HG02884 (cell line): ENCODE results near the gene OR1N2.
"Not testable (repeated sequence)": the region's sequence is repeated elsewhere in the genome, so short reads cannot be mapped to it uniquely, and the experiment has no call there.

Source experiments
- ATAC-seq: cut with Tn5 transposase; IDR thresholded peaks from one replicate; pipeline ENCODE4 v1.9.1; 2021; ENCODE audit warnings: mild to moderate bottlenecking, moderate library complexity; ENCODE audit not compliant: unreplicated experiment

Gene OR1N2, protein sequence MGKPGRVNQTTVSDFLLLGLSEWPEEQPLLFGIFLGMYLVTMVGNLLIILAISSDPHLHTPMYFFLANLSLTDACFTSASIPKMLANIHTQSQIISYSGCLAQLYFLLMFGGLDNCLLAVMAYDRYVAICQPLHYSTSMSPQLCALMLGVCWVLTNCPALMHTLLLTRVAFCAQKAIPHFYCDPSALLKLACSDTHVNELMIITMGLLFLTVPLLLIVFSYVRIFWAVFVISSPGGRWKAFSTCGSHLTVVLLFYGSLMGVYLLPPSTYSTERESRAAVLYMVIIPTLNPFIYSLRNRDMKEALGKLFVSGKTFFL

GRCh38 chr9:122552812-122553211, at the start of gene OR1N2:
TSS of gene OR1N2 (plus strand) at chr9:122553112. CDS start at chr9:122553212, 100 bp downstream.
- no peak for ATAC-seq

DNA sequence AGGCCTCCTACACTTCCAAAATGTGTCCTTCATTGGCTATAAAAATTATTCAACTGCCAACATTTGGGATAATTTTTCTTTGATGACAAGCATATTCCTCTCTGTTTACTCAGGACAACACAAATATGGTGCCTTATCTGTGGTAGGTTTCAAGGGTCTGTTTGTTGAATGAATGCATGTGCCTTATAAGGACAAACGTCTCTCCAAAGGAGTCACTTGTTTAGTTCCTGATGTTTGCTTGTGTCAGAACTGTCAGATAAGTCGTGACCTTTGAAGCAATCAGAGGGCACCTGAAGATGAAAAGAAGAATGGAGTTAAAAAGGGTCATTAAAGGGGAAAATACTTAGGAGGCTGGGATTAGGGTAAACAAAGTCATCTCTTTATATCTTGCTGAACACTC, 45.9 kb upstream of the OR1N2 start:
- ATAC-seq: no peak

DNA sequence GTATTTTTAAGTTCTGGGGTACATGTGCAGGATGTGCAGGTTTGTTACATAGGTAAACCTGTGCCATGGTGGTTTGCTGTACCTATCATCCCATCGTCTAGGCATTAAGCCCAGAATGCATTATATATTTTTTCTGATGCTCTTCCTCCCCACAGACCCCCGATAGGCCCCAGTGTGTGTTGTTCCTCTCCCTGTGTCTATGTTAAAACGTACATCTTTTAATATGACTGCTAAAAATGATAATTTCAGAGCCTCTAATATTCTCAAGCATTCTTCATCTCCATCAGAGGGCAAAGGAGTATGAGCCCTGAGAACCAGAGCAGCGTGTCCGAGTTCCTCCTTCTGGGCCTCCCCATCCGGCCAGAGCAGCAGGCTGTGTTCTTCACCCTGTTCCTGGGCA, 42.4 kb upstream of the OR1N2 start, which contains the start of gene OR1J2:
Gene OR1J2 (plus strand): TSS at position 301 of the 400 bp plus-strand sequence. CDS start 0 bp downstream, at position 301.
- no peak for ATAC-seq

- no peak for ATAC-seq
Observed at GRCh38 chr9:122518226-122518625, 34.7 kb upstream of the OR1N2 start.

DNA sequence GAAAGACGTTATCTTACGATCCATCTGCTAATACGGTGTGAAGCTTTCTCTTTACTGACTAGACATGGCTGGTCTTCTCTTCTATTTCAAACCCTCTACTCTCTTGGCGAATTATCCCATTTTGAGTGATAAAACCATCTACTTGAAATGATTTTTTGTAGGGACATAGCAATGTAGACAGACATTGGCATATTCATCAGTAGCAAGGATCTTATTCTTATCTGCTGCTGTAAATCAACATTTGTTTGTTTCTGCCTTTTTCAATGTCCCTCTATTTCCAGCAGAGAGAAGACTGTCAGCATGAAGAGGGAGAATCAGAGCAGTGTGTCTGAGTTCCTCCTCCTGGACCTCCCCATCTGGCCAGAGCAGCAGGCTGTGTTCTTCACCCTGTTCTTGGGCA, 34.1 kb upstream of the OR1N2 start, which contains the start of gene OR1J4:
Gene OR1J4 (plus strand): TSS at position 301 of the 400 bp plus-strand sequence. CDS start 0 bp downstream, at position 301.
- no peak for ATAC-seq

- ATAC-seq: no peak
Observed at GRCh38 chr9:122519376-122519775, 33.5 kb upstream of the OR1N2 start.

- no peak for ATAC-seq
Observed at GRCh38 chr9:122526602-122527001, 26.3 kb upstream of the OR1N2 start.

DNA sequence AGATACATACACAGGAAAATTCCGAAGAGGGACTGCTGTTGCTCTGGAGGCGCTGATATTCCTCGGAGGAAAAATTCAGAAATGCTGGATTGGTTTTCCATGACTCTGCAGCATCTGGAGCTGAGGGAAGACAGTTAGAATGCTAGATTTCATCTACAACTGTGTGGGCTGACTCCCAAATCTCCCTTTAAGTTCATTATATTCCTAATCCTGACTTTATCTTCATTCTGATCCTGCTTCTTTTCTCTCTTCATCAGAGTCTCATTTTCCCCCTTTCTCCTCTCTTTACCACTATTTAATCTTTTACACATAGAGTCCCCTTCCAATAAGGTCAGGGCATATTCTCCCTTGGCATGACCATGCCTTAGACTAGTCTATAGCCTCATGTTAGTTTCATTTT, 25.7 kb upstream of the OR1N2 start, which contains the start of gene OR1N1:
Gene OR1N1 (minus strand): TSS at position 101 of the 400 bp plus-strand sequence. CDS start 0 bp downstream, at position 101.
- no peak for ATAC-seq

DNA sequence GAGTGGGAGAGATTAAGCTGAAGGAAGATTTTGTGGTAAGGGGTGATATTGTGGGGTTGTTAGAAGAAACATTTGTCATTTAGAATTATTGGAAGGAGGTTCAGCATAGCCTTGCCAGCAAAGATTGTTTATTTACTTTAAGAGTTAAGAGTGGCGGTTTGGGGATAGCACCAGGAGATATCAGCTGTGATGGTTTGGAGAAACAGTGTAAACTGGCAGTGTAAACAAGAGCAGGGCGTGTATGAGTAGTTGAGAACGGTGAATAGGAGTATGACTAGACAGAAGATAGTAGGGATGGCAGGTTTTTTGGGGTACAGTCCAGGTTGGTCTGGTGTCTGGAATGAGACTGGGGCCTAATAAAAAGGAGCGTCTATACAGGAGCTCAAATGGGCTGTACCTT, 21.8 kb upstream of the OR1N2 start:
- ATAC-seq: not testable (repeated sequence)

DNA sequence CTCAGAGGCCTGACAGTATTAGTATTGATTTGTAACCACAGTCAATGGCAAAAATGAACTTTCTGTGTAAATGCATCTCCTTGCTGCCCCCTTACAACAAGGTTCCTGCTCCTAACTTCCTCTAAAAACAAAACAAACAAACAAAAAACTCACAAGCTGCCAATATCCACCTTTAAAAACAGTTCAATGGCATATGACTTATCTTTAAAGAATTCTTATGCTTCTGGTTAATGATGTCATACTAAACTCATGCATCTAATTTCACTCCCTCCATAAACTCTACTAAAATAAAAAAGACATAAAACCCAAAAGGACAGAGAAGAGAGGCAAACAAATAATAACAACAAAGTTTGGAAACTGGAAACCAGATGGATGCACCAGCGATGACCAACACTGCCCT, 16.8 kb upstream of the OR1N2 start:
- ATAC-seq: no peak

- not testable (repeated sequence) for ATAC-seq
Observed at GRCh38 chr9:122537066-122537465, 15.8 kb upstream of the OR1N2 start.

DNA sequence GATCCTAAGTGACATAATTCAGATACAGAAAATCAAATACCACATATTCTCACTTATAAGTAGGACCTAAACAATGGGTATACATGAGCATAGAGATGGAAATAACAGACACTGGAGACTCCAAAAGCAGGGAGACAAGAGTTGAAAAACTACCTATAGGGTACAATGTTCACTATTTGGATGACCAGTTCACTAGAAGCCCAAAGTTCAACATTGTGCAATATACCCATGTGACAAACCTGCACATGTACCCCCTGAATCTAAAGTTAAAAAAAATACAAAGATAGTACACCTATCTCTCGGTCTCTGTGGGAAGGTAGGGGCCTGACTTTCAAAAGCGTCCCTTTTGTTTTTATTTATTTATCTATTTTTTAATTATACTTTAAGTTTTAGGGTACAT, 14.2 kb upstream of the OR1N2 start:
- ATAC-seq: no peak

DNA sequence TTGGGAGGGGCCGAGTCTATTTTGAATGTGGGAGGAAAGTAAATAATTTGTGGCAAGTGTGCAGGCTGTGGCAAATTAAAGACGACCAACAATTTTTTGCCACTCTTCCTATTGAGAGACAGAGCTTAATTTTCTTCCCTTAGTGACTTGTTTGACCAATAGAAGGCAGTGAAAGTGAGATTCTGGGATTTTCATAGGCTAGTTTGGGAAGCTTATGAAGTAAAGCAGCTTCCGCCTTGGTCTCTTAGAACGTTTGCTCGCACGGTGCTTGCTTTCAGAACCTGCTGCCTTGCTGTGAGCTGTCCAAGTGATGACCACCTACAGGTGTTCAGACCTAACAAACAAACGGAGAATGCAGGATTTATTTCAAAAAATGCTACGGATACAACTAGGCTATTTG, 6.7 kb upstream of the OR1N2 start:
- ATAC-seq: no peak

- ATAC-seq: no peak
Observed at GRCh38 chr9:122551371-122551770, 1.5 kb upstream of the OR1N2 start.

- no peak for ATAC-seq
Observed at GRCh38 chr9:122561446-122561845, 8.5 kb downstream of the OR1N2 start.

DNA sequence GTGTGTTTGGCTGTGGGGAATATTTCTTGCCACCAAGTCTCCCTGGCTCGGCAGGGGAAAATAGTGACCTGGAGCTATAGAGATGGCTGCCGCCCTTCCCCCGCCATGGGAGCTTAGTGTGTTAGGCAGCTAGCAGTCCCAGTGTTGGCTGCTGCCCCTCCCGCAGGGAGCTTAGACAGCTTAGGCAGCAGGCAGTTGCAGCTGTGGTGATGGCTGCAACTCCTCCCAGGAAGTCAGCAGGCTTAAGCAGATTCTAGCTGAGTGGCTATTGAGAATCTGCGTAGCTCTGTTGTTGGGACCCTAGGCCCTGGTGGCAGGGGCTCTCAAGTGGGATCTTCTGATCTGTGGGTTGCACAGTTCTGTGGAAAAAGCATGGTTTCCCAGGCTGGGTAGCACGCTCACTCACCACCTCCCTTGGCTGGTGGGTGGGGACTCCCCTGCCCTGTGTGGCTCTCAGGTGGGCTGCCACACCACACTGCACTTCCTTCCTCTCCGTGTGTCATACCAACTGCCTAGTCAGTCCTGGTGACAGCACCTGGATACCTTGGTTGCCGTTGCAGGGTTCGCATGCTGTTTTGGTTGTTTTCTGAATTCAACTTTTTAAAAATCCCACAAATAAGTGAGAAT, 9.3 kb downstream of the OR1N2 start:
- no peak for ATAC-seq

DNA sequence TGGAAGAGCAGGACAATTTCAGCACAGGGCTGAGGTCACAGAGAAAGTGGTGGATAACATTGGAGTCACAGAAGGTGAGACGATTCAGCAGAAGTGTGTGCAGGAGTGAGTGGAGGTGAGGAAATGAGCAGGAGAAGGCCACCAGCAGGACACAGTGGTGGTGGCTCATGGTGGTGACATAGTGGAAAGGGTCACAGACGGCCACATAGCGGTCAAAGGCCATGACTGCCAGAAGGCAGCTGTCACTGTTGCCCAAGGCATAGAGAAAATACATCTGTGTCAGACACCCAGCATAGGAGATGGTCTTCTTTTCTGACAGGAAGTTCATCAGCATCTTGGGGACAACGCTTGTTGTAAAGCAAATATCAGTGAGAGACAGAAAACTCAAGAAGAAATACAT, 15.0 kb downstream of the OR1N2 start:
- ATAC-seq: no peak

DNA sequence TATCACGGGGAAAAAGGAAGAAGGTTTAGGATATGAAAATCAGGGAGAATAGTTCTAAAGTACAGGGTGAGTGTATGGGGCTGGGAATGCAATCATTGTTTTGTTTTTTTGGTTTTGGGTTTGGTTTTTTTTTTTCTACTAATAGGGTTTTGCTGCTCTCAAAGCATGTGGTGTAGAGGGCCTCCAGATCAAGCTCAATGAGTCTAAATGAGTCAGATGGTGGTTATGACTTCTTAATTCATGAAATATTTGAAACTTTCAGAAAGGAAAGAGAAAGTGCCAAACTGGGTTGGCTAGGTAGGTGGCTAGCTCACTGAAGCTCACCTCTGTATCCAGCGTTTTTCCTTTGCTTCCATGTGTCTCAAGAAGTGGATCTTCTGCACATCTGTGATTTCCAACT, 19.5 kb downstream of the OR1N2 start:
- no peak for ATAC-seq

DNA sequence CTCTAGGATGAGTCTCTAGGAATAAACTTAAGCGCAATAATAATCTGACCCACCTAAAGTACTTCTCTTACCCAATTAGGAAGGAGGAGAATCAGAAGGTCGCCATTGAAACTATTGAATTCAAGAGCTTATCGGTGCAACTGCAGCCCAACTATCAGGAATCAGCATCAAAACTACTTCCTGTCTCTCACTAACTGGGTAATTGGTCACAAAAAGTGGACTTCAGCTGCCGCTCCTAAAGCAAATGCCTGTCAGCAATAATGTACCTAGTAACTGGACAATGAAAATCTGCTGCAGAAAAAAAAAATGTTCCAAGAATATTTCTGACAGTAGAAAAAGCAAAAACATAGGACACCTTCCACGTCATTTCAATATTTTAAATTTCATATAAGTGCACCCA, 27.0 kb downstream of the OR1N2 start:
- no peak for ATAC-seq

DNA sequence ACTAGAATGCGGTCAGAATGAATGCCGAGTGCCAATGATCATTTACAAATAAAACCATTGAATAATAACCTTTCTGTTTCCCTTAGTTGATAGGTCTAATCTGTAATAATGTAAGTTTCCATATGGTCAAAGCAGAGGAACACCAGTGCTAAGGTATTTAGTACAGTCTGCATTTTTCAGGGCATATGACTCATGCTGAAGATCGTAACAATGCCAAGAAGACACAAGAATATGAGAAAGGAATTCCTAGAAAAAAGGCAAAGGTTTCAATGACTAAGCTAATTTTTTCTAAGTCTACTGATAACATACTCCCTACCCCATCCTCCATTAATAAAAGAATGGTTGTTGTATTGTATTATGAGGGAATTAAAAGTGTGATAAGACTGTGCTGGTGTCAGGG, 27.4 kb downstream of the OR1N2 start:
- no peak for ATAC-seq

DNA sequence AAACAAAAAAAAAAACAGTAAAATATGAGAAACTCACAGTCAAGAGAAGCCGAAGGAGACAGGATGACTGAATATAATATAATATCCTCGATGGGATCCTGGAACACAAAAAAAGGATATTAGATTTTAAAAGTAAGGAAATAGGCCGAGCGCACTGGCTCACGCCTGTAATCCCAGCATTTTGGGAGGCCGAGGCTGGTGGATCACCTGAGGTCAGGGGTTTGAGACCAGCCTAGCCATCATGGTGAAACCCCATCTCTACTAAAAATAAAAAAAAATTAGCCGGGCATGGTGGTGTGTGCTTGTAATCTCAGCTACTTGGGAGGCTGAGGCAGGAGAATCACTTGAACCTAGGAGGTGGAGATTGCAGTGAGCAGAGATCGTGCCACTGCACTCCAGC, 30.4 kb downstream of the OR1N2 start, which contains the start of gene OR1L8:
Gene OR1L8 (minus strand): TSS at position 101 of the 400 bp plus-strand sequence. CDS start 14,907 bp downstream, outside the sequence.
- ATAC-seq: not testable (repeated sequence)
